Keratinocyte (primary cell): ENCODE data around the gene MAU2. TPM values are rescaled to one million over a fixed set of nuclear protein-coding genes. Genes with fewer than 3 reads are reported as not detected.

Source experiments
- DNase-seq: peaks from one replicate; pipeline ENCODE4 v3.0.0-alpha.2; 2011; ENCODE audit warnings: low read depth, missing footprints, low spot score
- FAIRE-seq: peaks from 2 replicates; lab custom pipeline; 2011; peaks lifted over from hg19 to GRCh38; lab: Jason Lieb, UNC
- H2AFZ ChIP-seq: 2 replicates; pipeline ENCODE4 v1.6.0; 2012; ENCODE audit warnings: low read length, control low read depth, inconsistent platforms; ENCODE audit not compliant: control insufficient read depth
- H3K27ac ChIP-seq: 2 replicates; pipeline ENCODE4 v1.5.1; 2011; ENCODE audit warnings: low read length; ENCODE audit not compliant: control insufficient read depth, insufficient read depth
- H3K27me3 ChIP-seq: 3 replicates; pipeline ENCODE4 v1.6.0; 2011; ENCODE audit warnings: low read length; ENCODE audit not compliant: control insufficient read depth, insufficient read depth; ENCODE audit errors: extremely low read depth
- H3K36me3 ChIP-seq, 2 experiments: 2 replicates in 1 of 2; 3 replicates in 1 of 2; pipeline ENCODE4 v1.5.1; 2011; ENCODE audit warnings: low read length in 2 of 2, mild to moderate bottlenecking in 1 of 2; ENCODE audit not compliant: control insufficient read depth in 2 of 2, insufficient read depth in 2 of 2; ENCODE audit errors: extremely low read depth in 1 of 2
- H3K4me1 ChIP-seq: 3 replicates; pipeline ENCODE4 v1.5.1; 2011; ENCODE audit warnings: low read length; ENCODE audit not compliant: control insufficient read depth, insufficient read depth; ENCODE audit errors: extremely low read depth
- H3K4me2 ChIP-seq: 3 replicates; pipeline ENCODE4 v1.6.0; 2011; ENCODE audit warnings: low read depth, low read length; ENCODE audit not compliant: control insufficient read depth, insufficient read depth; ENCODE audit errors: extremely low read depth
- H3K4me3 ChIP-seq, 3 experiments: fragments of 200-600 bp in 1 of 3; sonication (generic) in 1 of 3; 2 replicates in 2 of 3; 3 replicates in 1 of 3; pipeline ENCODE4 v1.5.1; 2011 to 2016; ENCODE audit warnings: low read length in 3 of 3, mild to moderate bottlenecking in 3 of 3, control low read depth in 2 of 3, inconsistent platforms in 1 of 3, low read depth in 1 of 3, mixed read lengths in 1 of 3, mixed run types in 1 of 3, moderate library complexity in 1 of 3; ENCODE audit not compliant: control insufficient read depth in 2 of 3, insufficient read depth in 2 of 3; ENCODE audit errors: extremely low read depth in 1 of 3
- H3K79me2 ChIP-seq: 2 replicates; pipeline ENCODE4 v1.6.0; 2012; ENCODE audit warnings: low read length; ENCODE audit not compliant: control insufficient read depth, insufficient read depth
- H3K9ac ChIP-seq: 3 replicates; pipeline ENCODE4 v1.6.0; 2011; ENCODE audit warnings: low read length; ENCODE audit not compliant: control insufficient read depth, insufficient read depth; ENCODE audit errors: extremely low read depth
- H3K9me1 ChIP-seq: 3 replicates; pipeline ENCODE4 v1.6.0; 2011; ENCODE audit warnings: low read length; ENCODE audit not compliant: control insufficient read depth, insufficient read depth; ENCODE audit errors: extremely low read depth
- H3K9me3 ChIP-seq: 2 replicates; pipeline ENCODE4 v1.5.1; 2012; ENCODE audit warnings: low read depth, low read length; ENCODE audit not compliant: control insufficient read depth
- H4K20me1 ChIP-seq: 3 replicates; pipeline ENCODE4 v1.6.0; 2011; ENCODE audit warnings: low read length; ENCODE audit not compliant: control insufficient read depth, insufficient read depth; ENCODE audit errors: extremely low read depth
- EZH2 ChIP-seq: IDR thresholded peaks from one replicate; pipeline ENCODE4 v1.6.1; 2012; ENCODE audit warnings: inconsistent platforms, mild to moderate bottlenecking, low read length, moderate library complexity
- dilution Hi-C: fragments of 300-500 bp; cut with MboI; formaldehyde crosslinking; loops from one replicate; pipeline ENCODE4 v1.7.0; 2020; ENCODE audit warnings: low sequenced_read_pairs; ENCODE audit not compliant: extremely low pct_ligation_motif_present
- polyA plus RNA-seq, 5 experiments: library from polyadenylated mRNA; depleted of rRNA in 3 of 5; stranded (reverse) in 3 of 5; stranded (forward) in 1 of 5; unstranded in 1 of 5; fragments of >200 nt; gene quantifications; 1 replicate in 1 of 5; 2 replicates in 3 of 5; 3 replicates in 1 of 5; pipeline versions ENCODE4 v1.2.1 to v1.2.3, GENCODE V29; 2011 to 2012; ENCODE audit warnings: missing spikeins in 2 of 5, low read depth in 1 of 5, low replicate concordance in 1 of 5
- TF ChIP-seq, protein P1 (sequence below), 3 experiments: IDR thresholded peaks in 1 of 3; conservative IDR thresholded peaks in 1 of 3; optimal IDR thresholded peaks in 1 of 3; 2 replicates in 2 of 3; 3 replicates in 1 of 3; pipeline versions ENCODE3 to v1.5.1; 2011; ENCODE audit warnings: low read length in 3 of 3, mild to moderate bottlenecking in 3 of 3, moderate library complexity in 2 of 3, control low read depth in 1 of 3, inconsistent platforms in 1 of 3; ENCODE audit not compliant: insufficient read depth in 2 of 3; ENCODE audit errors: extremely low read depth in 1 of 3

MAU2 gene
- polyA plus RNA-seq, 1 donor (not counting 4 experiments of a cell fraction or from before 2014, with no cell fraction given), result 10.3 TPM

GRCh38 chr19:19342086-19343015, 21.7 kb downstream of the MAU2 start:
- FAIRE-seq (no peak), DNase-seq (no peak)
- H3K9ac ChIP-seq, result no peak overlapping the region
- peaks cover 31 to 41% of the 10 kb centered on the region in 2 experiments for H3K36me3 ChIP-seq
- dilution Hi-C loops, result no loop called here
- peaks cover 3% of the 10 kb centered on the region for H3K9me1 ChIP-seq
- no peaks in the 10 kb centered on the region for H3K27me3 ChIP-seq
- no peak overlapping the region for H3K27ac ChIP-seq
- H2AFZ ChIP-seq, result no peak overlapping the region
- H3K4me1 ChIP-seq, result peaks cover 8% of the 10 kb centered on the region
- H3K9me3 ChIP-seq, result no peaks in the 10 kb centered on the region
- H4K20me1 ChIP-seq, result no peaks in the 10 kb centered on the region
- H3K4me2 ChIP-seq, result no peak overlapping the region
- no peaks in the 10 kb centered on the region for H3K79me2 ChIP-seq
- TF ChIP-seq EZH2, result no peak
- TF ChIP-seq, protein P1, sequence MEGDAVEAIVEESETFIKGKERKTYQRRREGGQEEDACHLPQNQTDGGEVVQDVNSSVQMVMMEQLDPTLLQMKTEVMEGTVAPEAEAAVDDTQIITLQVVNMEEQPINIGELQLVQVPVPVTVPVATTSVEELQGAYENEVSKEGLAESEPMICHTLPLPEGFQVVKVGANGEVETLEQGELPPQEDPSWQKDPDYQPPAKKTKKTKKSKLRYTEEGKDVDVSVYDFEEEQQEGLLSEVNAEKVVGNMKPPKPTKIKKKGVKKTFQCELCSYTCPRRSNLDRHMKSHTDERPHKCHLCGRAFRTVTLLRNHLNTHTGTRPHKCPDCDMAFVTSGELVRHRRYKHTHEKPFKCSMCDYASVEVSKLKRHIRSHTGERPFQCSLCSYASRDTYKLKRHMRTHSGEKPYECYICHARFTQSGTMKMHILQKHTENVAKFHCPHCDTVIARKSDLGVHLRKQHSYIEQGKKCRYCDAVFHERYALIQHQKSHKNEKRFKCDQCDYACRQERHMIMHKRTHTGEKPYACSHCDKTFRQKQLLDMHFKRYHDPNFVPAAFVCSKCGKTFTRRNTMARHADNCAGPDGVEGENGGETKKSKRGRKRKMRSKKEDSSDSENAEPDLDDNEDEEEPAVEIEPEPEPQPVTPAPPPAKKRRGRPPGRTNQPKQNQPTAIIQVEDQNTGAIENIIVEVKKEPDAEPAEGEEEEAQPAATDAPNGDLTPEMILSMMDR (optimal IDR thresholded peaks at IDR 0.05 in 1 of 3, IDR thresholded peaks at IDR 0.05 in 1 of 3, conservative IDR thresholded peaks at IDR 0.05 in 1 of 3; ENCODE audit: extremely low read depth in 1 of 3, insufficient read depth in 2 of 3, low read length in 3 of 3), result peak; percentile 87 to 98 (median 95)
- no peak overlapping the region for H3K4me3 ChIP-seq

- no peak for TF ChIP-seq EZH2
- TF ChIP-seq, protein P1 (optimal IDR thresholded peaks at IDR 0.05 in 1 of 3, IDR thresholded peaks at IDR 0.05 in 1 of 3, conservative IDR thresholded peaks at IDR 0.05 in 1 of 3; ENCODE audit: extremely low read depth in 1 of 3, insufficient read depth in 2 of 3, low read length in 3 of 3), result peak in 1 of 3 experiments; percentile 14
- Histone ChIP-seq H3K9me1 (no peaks in the 10 kb centered on the region), H3K9me3 (no peaks in the 10 kb centered on the region), H3K4me2 (no peak overlapping the region), H3K79me2 (no peaks in the 10 kb centered on the region), H3K27me3 (no peaks in the 10 kb centered on the region), H3K9ac (no peak overlapping the region), H3K4me3 (no peak overlapping the region), H3K4me1 (peaks cover 1% of the 10 kb centered on the region), H3K36me3 (peaks cover 27 to 41% of the 10 kb centered on the region in 2 experiments), H2AFZ (no peak overlapping the region), H3K27ac (no peak overlapping the region), H4K20me1 (no peaks in the 10 kb centered on the region)
- dilution Hi-C loops, result no loop called here
- DNase-seq (no peak), FAIRE-seq (no peak)
These were observed 22.4 kb downstream of the MAU2 start for GRCh38 chr19:19343016-19343362.
